ENCODE measurements around the gene C1QTNF3.

Gene C1QTNF3

GRCh38 chr5:33999978-34000377 is 43.0 kb downstream of the C1QTNF3 start:
- no peak for DNase-seq (ENCODE audit: low read depth)
- no peak overlapping the region for H3K4me3 ChIP-seq (ENCODE audit: control insufficient read depth, low read depth, low read length)
- no peak for TF ChIP-seq CTCF (conservative IDR thresholded peaks at IDR 0.05; ENCODE audit: control insufficient read depth, insufficient read depth, low read depth, low read length)

- DNase-seq (ENCODE audit: low read depth) = peak; percentile 89
- H3K4me3 ChIP-seq (ENCODE audit: control insufficient read depth, low read depth, low read length) = no peak overlapping the region
- peak; percentile 80 for TF ChIP-seq CTCF (conservative IDR thresholded peaks at IDR 0.05; ENCODE audit: control insufficient read depth, insufficient read depth, low read depth, low read length)
Measured at GRCh38 chr5:33997331-33997983, 45.6 kb downstream of the C1QTNF3 start.

- TF ChIP-seq CTCF (conservative IDR thresholded peaks at IDR 0.05; ENCODE audit: control insufficient read depth, insufficient read depth, low read depth, low read length) = no peak
- H3K4me3 ChIP-seq (ENCODE audit: control insufficient read depth, low read depth, low read length) = no peak overlapping the region
- DNase-seq (ENCODE audit: low read depth) = no peak
Measured at GRCh38 chr5:33995865-33996264, 47.1 kb downstream of the C1QTNF3 start.

- TF ChIP-seq CTCF (conservative IDR thresholded peaks at IDR 0.05; ENCODE audit: control insufficient read depth, insufficient read depth, low read depth, low read length) = peak; percentile 16
- DNase-seq (ENCODE audit: low read depth) = peak; percentile 76
- H3K4me3 ChIP-seq (ENCODE audit: control insufficient read depth, low read depth, low read length) = no peak overlapping the region
Measured at GRCh38 chr5:33994845-33995244, 48.2 kb downstream of the C1QTNF3 start.

- no peak overlapping the region for H3K4me3 ChIP-seq (ENCODE audit: control insufficient read depth, low read depth, low read length)
- DNase-seq (ENCODE audit: low read depth) = no peak
- TF ChIP-seq CTCF (conservative IDR thresholded peaks at IDR 0.05; ENCODE audit: control insufficient read depth, insufficient read depth, low read depth, low read length) = no peak
Measured at GRCh38 chr5:33992864-33993263, 50.1 kb downstream of the C1QTNF3 start.

- TF ChIP-seq CTCF (conservative IDR thresholded peaks at IDR 0.05; ENCODE audit: control insufficient read depth, insufficient read depth, low read depth, low read length) = no peak
- DNase-seq (ENCODE audit: low read depth) = no peak
- no peak overlapping the region for H3K4me3 ChIP-seq (ENCODE audit: control insufficient read depth, low read depth, low read length)
Measured at GRCh38 chr5:33985447-33985846, 57.6 kb downstream of the C1QTNF3 start.

Measured in fibroblast of mammary gland (primary cell).